Lower lobe of right lung (tissue), 2 donors: ENCODE results near the gene UBXN6. TPM values are rescaled to one million over a fixed set of nuclear protein-coding genes. Genes with fewer than 3 reads are reported as not detected.

Experiments
- ATAC-seq, 2 donors: fragments of 200-7000 bp; cut with Tn5 transposase; one replicate each; pipeline ENCODE4 v1.9.1; 2020 to 2022; ENCODE audit warnings: mild to moderate bottlenecking in 2 of 2, moderate library complexity in 2 of 2
- DNase-seq: peaks from one replicate; pipeline ENCODE4 v3.0.0-alpha.2; 2020
- H3K27ac ChIP-seq: fragments of 200-600 bp; one replicate; pipeline ENCODE4 v1.8.0; 2022
- H3K27me3 ChIP-seq: fragments of 200-600 bp; one replicate; pipeline ENCODE4 v1.8.0; 2022; ENCODE audit warnings: low read depth
- H3K36me3 ChIP-seq: fragments of 200-600 bp; one replicate; pipeline ENCODE4 v1.8.0; 2022; ENCODE audit warnings: mild to moderate bottlenecking
- H3K4me1 ChIP-seq: fragments of 200-600 bp; one replicate; pipeline ENCODE4 v1.8.0; 2022
- H3K4me3 ChIP-seq: fragments of 200-600 bp; one replicate; pipeline ENCODE4 v1.8.0; 2022; ENCODE audit warnings: mild to moderate bottlenecking
- H3K9me3 ChIP-seq: fragments of 200-600 bp; one replicate; pipeline ENCODE4 v1.8.0; 2022
- CTCF ChIP-seq: fragments of 200-600 bp; IDR thresholded peaks from one replicate; pipeline ENCODE4 v1.8.0; 2022; ENCODE audit warnings: antibody characterized with exemption, mild to moderate bottlenecking
- intact Hi-C: fragments of 100-400 bp; cut with DNase I; formaldehyde crosslinking; loops from one replicate; pipeline ENCODE4 v1.11.0; 2022
- total RNA-seq: library from RNA; stranded (reverse); fragmentation: NEBNext Ultra II Directional; extraction: Animal tissue kit (Norgen Biotek cat#: 25700); gene quantifications from one replicate; pipeline ENCODE4 v1.2.1, GENCODE V29; 2021
- donor health status: DM: no; HTN: yes; CAD: no; lungs with severe emphysema.

UBXN6 gene
- total RNA-seq, 1 donor from 2014 or later: 86.1 TPM

DNA sequence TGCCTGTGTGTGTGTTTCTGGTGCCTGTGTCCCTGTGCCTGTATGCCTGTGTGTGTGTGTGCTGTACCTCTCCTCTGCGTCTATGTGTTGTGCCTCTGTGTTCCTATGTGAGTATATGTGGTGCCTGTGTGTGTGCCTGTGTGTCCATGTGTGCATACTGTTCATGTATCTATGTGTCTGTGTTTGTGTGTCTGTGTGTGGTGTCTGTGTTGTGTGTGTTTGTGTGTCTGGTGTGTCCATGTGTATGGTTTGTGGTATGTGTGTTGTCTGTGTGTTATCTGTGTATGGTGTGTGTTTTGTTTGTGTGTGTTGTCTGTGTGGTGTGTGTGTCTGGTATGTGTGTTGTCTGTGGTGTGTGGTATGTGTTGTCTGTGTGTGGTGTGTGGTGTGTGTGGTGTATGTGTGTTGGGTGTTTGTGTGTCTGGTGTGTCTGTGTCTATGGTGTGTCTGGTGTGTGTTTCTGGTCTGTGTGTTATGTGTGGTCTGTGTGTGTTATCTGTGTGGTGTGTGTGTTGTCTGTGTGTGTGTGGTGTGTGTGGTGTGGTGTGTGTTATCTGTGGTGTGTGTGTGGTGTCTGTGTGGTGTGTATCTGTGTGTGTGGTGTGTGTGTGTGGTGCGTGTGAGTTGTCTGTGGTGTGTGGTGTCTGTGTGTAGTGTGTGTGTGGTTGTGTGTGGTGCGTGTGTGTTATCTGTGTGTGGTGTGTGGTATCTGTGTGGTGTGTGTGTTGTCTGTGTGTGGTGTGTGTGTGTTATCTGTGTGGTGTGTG is 34.9 kb upstream of the UBXN6 start:
- no peak for TF ChIP-seq CTCF
- H3K27ac ChIP-seq: no peak overlapping the region

GRCh38 chr19:4491446-4491845 is 33.9 kb upstream of the UBXN6 start:
- no peak for ATAC-seq
- H3K4me1 ChIP-seq: no peaks in the 10 kb centered on the region

More for the DNA sequence above, 34.9 kb upstream of the UBXN6 start:
- Histone ChIP-seq H3K27me3 (no peaks in the 10 kb centered on the region), H3K4me3 (no peak overlapping the region), H3K9me3 (no peaks in the 10 kb centered on the region), H3K36me3 (peaks cover 82% of the 10 kb centered on the region), H3K4me1 (no peaks in the 10 kb centered on the region)
- DNase-seq: no peak
- no peak for ATAC-seq
- intact Hi-C loops: no loop called here

DNA sequence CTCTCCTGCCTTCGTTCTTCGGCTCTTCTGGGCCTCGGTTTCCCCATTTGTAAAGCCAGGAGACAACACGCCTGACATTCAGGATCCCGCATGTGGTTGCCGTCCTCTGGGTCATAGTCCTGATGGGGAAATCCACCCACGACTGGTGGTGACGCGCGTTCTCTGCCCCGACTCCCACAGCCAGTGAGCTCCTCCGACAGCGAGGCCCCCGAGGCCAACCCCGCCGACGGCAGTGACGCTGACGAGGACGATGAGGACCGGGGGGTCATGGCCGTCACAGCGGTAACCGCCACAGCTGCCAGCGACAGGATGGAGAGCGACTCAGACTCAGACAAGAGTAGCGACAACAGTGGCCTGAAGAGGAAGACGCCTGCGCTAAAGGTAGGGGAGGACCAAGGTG is 30.9 kb upstream of the UBXN6 start:
- intact Hi-C loops: no loop called here
- Histone ChIP-seq H3K4me3 (no peak overlapping the region), H3K4me1 (no peaks in the 10 kb centered on the region), H3K27ac (no peak overlapping the region), H3K27me3 (no peaks in the 10 kb centered on the region), H3K36me3 (peaks cover 53% of the 10 kb centered on the region), H3K9me3 (no peaks in the 10 kb centered on the region)
- DNase-seq (no peak), ATAC-seq (no peak)
- no peak for TF ChIP-seq CTCF

More at GRCh38 chr19:4491446-4491845, 33.9 kb upstream of the UBXN6 start:
- Histone ChIP-seq H3K36me3 (peaks cover 75% of the 10 kb centered on the region), H3K4me3 (no peak overlapping the region), H3K27ac (no peak overlapping the region), H3K9me3 (no peaks in the 10 kb centered on the region), H3K27me3 (no peaks in the 10 kb centered on the region)
- DNase-seq: no peak
- TF ChIP-seq CTCF: no peak
- intact Hi-C loops: no loop called here

- ATAC-seq (no peak), DNase-seq (no peak)
- Histone ChIP-seq H3K4me3 (no peak overlapping the region), H3K36me3 (peaks cover 59% of the 10 kb centered on the region), H3K4me1 (no peaks in the 10 kb centered on the region), H3K27ac (no peak overlapping the region), H3K27me3 (no peaks in the 10 kb centered on the region), H3K9me3 (no peaks in the 10 kb centered on the region)
- intact Hi-C loops: no loop called here
- no peak for TF ChIP-seq CTCF
These were observed 30.0 kb upstream of the UBXN6 start for GRCh38 chr19:4487572-4487971.

DNA sequence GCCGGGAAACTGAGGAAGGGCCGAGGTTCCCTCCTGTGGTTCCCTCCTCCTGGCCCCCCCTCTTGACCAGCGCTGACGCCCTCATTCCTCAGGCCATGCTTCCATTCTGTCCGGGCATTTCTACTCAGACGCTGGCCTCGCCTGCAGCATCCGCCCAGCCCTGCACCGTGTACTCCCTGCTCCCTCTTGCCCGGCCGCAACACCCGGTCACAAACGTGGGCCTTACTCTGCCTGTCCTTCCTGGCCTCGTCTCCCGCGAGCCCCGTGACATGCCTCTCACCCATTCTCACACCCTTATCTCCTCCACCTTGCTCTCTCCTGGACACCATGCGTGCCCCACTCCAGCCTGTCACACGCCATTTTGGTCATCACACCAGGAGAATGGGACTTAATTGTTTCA is 25.8 kb upstream of the UBXN6 start:
- ATAC-seq (peak in 1 of 2 donors; percentile 11), DNase-seq (no peak)
- H3K36me3 ChIP-seq: peaks cover 52% of the 10 kb centered on the region
- no peaks in the 10 kb centered on the region for H3K9me3 ChIP-seq
- intact Hi-C loops: no loop called here
- H3K27ac ChIP-seq: no peak overlapping the region
- H3K4me1 ChIP-seq: no peaks in the 10 kb centered on the region
- no peaks in the 10 kb centered on the region for H3K27me3 ChIP-seq
- TF ChIP-seq CTCF: no peak
- no peak overlapping the region for H3K4me3 ChIP-seq
